Measurements from ENCODE around the gene SCAMP2. TPM values are rescaled to one million over a fixed set of nuclear protein-coding genes. Genes with fewer than 3 reads are reported as not detected.

SCAMP2 gene
- total and polyA plus RNA-seq, 2 of the 13 experiments (the other 11 are each of a cell fraction or from before 2014, with no cell fraction given), result 34.8 to 121 TPM

GRCh38 chr15:74866090-74866489 is 7.1 kb downstream of the SCAMP2 start:
- Histone ChIP-seq H3K4me1 (ENCODE audit: insufficient read depth, low read length) (peaks cover 68% of the 10 kb centered on the region), H3K9ac (ENCODE audit: insufficient read depth, low read depth, low read length) (no peak overlapping the region), H3K79me2 (ENCODE audit: insufficient read depth, low read length) (peaks cover 61% of the 10 kb centered on the region), H3K27ac (ENCODE audit: extremely low read length, insufficient read depth, low read length) (no peak overlapping the region), H3K9me3 (ENCODE audit: low read length) (no peaks in the 10 kb centered on the region), H3K36me3 (replicated peaks in 1 of 2; ENCODE audit: control insufficient read depth in 1 of 2, insufficient read depth in 2 of 2, low read length in 2 of 2) (peaks cover 0 to 3% of the 10 kb centered on the region in 2 experiments), H2AFZ (ENCODE audit: low read length) (no peak overlapping the region), H3K4me2 (ENCODE audit: low read depth, low read length) (no peak overlapping the region), H4K20me1 (ENCODE audit: insufficient read depth, low read length) (peaks cover 16% of the 10 kb centered on the region), H3K27me3 (ENCODE audit: control insufficient read depth in 1 of 2, insufficient read depth in 2 of 2, low read length in 2 of 2) (no peaks in the 10 kb centered on the region), H3K4me3 (replicated peaks in 1 of 3; ENCODE audit: insufficient read depth in 1 of 3, low read depth in 2 of 3, low read length in 3 of 3) (no peak overlapping the region)
- CTCF ChIA-PET (ENCODE audit: low intra/inter-chr PET ratio, low total read pairs), result no interaction called here
- WGBS (ENCODE audit: low lambda C conversion rate), result 86% methylated on average over 6 of the region's 6 CpGs
- ATAC-seq (no peak), FAIRE-seq (no peak), DNase-seq (ENCODE audit: low spot score) (no peak)
- in situ Hi-C loops (cut with HindIII; ENCODE audit: extremely low pct_ligation_motif_present, low pct_unique_long_range_greater_than_20kb) (no loop called here), intact Hi-C loops (cut with micrococcal nuclease; ENCODE audit: unreplicated experiment) (no loop called here)
- no TSS peak for BruUV-seq (replicated peaks)
- POLR2A ChIA-PET, result interaction anchor here (0.6 kb wide), 1 partner anchor 69 kb away, joined by 4 read pairs; no protein-coding TSS in a partner anchor
- TF ChIP-seq PRPF4 (IDR thresholded peaks at IDR 0.05; ENCODE audit: low read depth, low read length, poor library complexity, severe bottlenecking) (no peak), NFE2L1 (CRISPR knock-in tag; IDR thresholded peaks at IDR 0.05; ENCODE audit: borderline replicate concordance) (no peak), MAF1 (CRISPR knock-in tag; IDR thresholded peaks at IDR 0.05; ENCODE audit: borderline replicate concordance) (no peak), STAT6 (CRISPR knock-in tag; IDR thresholded peaks at IDR 0.05; ENCODE audit: borderline replicate concordance) (no peak), TOE1 (CRISPR knock-in tag; IDR thresholded peaks at IDR 0.05) (no peak), NFATC3 (CRISPR knock-in tag; IDR thresholded peaks at IDR 0.05) (no peak), ZMYM2 (CRISPR knock-in tag; IDR thresholded peaks at IDR 0.05) (no peak), ZNF282 (IDR thresholded peaks at IDR 0.05; ENCODE audit: partially characterized antibody) (no peak), ARNTL (CRISPR knock-in tag; IDR thresholded peaks at IDR 0.05) (no peak), MTF2 (CRISPR knock-in tag; IDR thresholded peaks at IDR 0.05; ENCODE audit: borderline replicate concordance) (no peak), FOXJ3 (CRISPR knock-in tag; IDR thresholded peaks at IDR 0.05; ENCODE audit: borderline replicate concordance) (no peak)
- TF ChIP-seq, protein P1, sequence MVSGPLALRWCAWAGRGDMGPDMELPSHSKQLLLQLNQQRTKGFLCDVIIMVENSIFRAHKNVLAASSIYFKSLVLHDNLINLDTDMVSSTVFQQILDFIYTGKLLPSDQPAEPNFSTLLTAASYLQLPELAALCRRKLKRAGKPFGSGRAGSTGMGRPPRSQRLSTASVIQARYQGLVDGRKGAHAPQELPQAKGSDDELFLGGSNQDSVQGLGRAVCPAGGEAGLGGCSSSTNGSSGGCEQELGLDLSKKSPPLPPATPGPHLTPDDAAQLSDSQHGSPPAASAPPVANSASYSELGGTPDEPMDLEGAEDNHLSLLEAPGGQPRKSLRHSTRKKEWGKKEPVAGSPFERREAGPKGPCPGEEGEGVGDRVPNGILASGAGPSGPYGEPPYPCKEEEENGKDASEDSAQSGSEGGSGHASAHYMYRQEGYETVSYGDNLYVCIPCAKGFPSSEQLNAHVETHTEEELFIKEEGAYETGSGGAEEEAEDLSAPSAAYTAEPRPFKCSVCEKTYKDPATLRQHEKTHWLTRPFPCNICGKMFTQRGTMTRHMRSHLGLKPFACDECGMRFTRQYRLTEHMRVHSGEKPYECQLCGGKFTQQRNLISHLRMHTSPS (CRISPR knock-in tag; IDR thresholded peaks at IDR 0.05; ENCODE audit: low read depth), result no peak

Data from HepG2 (cell line).